ENCODE measurements around the gene ABHD14A.
"Not testable (repeated sequence)": the region's sequence is repeated elsewhere in the genome, so short reads cannot be mapped to it uniquely, and the experiment has no call there.

ABHD14A gene

GRCh38 chr3:51974277-51974962, 444 bp upstream of the ABHD14A start:
- no peak for DNase-seq (ENCODE audit: low spot score)

- DNase-seq (ENCODE audit: low spot score) = peak; percentile 83
Measured at GRCh38 chr3:51975852-51976549, 1.1 kb downstream of the ABHD14A start.

GRCh38 chr3:51977446-51978142, 2.7 kb downstream of the ABHD14A start:
- no peak for DNase-seq (ENCODE audit: low spot score)

GRCh38 chr3:51978143-51978502, 3.3 kb downstream of the ABHD14A start:
- no peak for DNase-seq (ENCODE audit: low spot score)

- DNase-seq (ENCODE audit: low spot score) = no peak
Measured at GRCh38 chr3:51980253-51980652, 5.4 kb downstream of the ABHD14A start.

- no peak for DNase-seq (ENCODE audit: low spot score)
Measured at GRCh38 chr3:51982352-51982837, 7.5 kb downstream of the ABHD14A start.

GRCh38 chr3:51982838-51983577, 8.1 kb downstream of the ABHD14A start, which contains the start of gene ACY1:
Gene ACY1 (plus strand): TSS chr3:51983535. CDS start chr3:51984065, 530 bp downstream.
- peak; percentile 83 for DNase-seq (ENCODE audit: low spot score)

GRCh38 chr3:51983578-51984268, 8.9 kb downstream of the ABHD14A start:
- DNase-seq (ENCODE audit: low spot score) = no peak

- no peak for DNase-seq (ENCODE audit: low spot score)
Measured at GRCh38 chr3:51984269-51984647, 9.4 kb downstream of the ABHD14A start.

GRCh38 chr3:51985063-51985462, 10.2 kb downstream of the ABHD14A start:
- no peak for DNase-seq (ENCODE audit: low spot score)

- DNase-seq (ENCODE audit: low spot score) = no peak
Measured at GRCh38 chr3:51986010-51986947, 11.4 kb downstream of the ABHD14A start.

- DNase-seq (ENCODE audit: low spot score) = no peak
Measured at GRCh38 chr3:51987568-51987967, 12.7 kb downstream of the ABHD14A start.

- no peak for DNase-seq (ENCODE audit: low spot score)
Measured at GRCh38 chr3:51988286-51989146, 13.7 kb downstream of the ABHD14A start.

GRCh38 chr3:51990501-51990971, 15.7 kb downstream of the ABHD14A start:
- DNase-seq (ENCODE audit: low spot score) = not testable (repeated sequence)

- no peak for DNase-seq (ENCODE audit: low spot score)
Measured at GRCh38 chr3:51992017-51992682, 17.3 kb downstream of the ABHD14A start.

GRCh38 chr3:51993657-51994056, 18.8 kb downstream of the ABHD14A start:
- not testable (repeated sequence) for DNase-seq (ENCODE audit: low spot score)

GRCh38 chr3:51994530-51994929, 19.7 kb downstream of the ABHD14A start:
- no peak for DNase-seq (ENCODE audit: low spot score)

GRCh38 chr3:51995346-51996163, 20.7 kb downstream of the ABHD14A start, which contains the start of gene RPL29:
Gene RPL29 (minus strand): TSS chr3:51995895. CDS start chr3:51995461, 434 bp downstream.
- peak; percentile 94 for DNase-seq (ENCODE audit: low spot score)

Measured in putamen (tissue), 1 donor.